SKM-1 treated with dmso at 0.1 percent for 144 hours (cell line): Measurements from ENCODE around the gene FAM81B.

Experiments
- DNase-seq: peaks from one replicate; lab custom pipeline; 2025; ENCODE audit not compliant: unreplicated experiment; lab: John Stamatoyannopoulos, UW

The FAM81B gene

GRCh38 chr5:95454536-95454935 lies 63.4 kb downstream of the FAM81B start:
- no peak for DNase-seq

DNA sequence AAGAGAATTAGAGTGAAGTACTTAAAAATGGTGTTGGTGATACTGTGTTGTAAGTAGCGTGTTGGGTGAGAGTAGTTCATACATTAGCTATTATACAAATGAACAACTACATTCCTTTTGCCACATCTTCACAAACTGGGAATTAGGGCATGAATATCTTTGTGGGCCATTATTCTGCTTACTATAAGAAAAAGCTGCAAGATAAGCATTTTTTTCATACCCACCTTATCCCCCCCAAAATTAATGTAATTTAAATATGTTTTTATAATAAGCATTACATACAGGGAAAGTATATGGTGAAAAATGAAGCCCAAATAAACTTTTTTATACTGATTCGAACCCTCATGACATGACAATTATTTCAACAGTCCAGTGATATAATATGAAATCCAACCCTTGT lies 69.5 kb downstream of the FAM81B start:
- DNase-seq, result no peak

- DNase-seq, result no peak
Observed at GRCh38 chr5:95471487-95471886, 80.3 kb downstream of the FAM81B start.

GRCh38 chr5:95471942-95472341 lies 80.8 kb downstream of the FAM81B start:
- DNase-seq, result no peak

GRCh38 chr5:95484421-95484820 lies 93.3 kb downstream of the FAM81B start:
- no peak for DNase-seq

DNA sequence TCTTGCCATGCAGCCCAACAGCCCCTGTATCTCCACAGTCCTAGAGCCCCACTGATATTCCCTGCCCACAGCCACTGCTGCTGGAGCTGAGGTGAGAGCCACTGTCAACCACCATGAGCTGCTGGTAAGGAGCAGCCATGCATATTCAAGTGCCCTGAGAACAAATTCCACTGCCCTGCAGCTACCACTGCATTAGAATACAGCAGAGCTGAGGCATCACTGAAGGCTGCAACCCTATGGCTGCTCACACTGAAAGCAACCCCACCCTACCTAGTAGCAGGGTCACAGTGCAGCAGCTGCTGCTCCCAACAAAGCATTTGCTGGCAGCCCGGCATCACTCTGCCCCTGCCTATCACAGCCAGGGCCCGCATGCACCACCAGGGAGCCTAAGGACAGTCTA lies 95.0 kb downstream of the FAM81B start:
- DNase-seq, result no peak

DNA sequence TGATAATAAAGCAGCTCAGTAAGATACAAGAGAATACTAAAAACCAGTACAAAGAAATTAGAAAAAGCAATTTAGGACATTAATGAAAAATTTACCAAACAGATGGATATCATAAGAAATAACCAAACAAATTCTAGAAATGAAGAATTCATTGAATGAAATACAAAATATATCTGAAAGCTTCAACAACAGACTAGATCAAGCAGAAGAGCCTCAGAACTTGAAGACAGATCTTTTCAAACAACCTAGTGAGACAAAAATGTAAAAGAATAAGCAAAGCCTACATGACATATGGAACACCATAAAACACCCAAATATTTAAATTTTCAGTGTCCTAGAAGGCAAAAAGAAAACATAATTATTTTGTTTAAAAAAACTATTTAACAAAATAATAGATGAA lies 96.7 kb downstream of the FAM81B start:
- no peak for DNase-seq
